Endothelial cell of hepatic sinusoid (primary cell): ENCODE measurements around the gene PCSK1.
"Not testable (repeated sequence)": the region's sequence is repeated elsewhere in the genome, so short reads cannot be mapped to it uniquely, and the experiment has no call there.

Experiments
- in situ Hi-C: cut with HindIII; loops from 2 replicates; pipeline ENCODE4 v1.10.0; 2017; ENCODE audit warnings: low sequenced_read_pairs

The PCSK1 gene

DNA sequence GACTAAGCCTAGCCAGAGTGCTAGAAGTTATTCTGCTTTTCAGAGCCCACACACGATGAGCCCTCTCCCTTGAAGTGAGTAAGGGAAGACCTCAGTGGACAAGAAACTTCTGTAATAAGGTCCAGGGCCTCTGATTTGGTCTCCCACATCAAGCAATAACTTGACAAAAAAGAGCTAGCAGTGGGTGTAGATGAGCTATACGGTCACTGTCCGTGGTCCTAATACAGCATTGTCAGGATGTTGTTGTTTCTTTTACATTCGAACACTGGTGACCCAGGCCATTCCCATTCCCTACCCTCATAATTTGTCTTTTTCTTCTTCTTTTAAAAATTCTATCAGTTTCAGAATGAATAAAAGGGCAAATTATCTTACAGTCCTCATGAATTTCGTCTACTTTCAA lies 5.2 kb downstream of the PCSK1 start:
- in situ Hi-C loops, result no loop called here

DNA sequence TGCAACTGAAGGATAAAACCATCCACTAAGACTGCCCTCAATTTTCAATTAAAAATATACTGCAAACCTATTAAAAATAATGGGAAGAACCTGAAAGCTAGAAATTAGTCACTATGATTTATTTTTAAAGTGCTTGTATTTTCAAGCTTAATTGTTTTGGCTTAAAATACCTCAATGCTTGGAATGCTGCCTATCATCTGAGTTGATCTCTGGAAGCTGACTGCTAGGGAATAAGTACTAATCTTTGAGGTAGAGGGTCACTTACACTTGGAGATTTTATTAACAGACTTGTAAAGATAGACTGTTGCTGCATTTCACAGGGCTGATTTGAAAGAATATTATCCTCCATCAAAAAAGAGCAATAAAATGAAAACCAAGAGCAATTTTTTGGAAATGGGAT lies 6.2 kb downstream of the PCSK1 start:
- in situ Hi-C loops, result no loop called here

DNA sequence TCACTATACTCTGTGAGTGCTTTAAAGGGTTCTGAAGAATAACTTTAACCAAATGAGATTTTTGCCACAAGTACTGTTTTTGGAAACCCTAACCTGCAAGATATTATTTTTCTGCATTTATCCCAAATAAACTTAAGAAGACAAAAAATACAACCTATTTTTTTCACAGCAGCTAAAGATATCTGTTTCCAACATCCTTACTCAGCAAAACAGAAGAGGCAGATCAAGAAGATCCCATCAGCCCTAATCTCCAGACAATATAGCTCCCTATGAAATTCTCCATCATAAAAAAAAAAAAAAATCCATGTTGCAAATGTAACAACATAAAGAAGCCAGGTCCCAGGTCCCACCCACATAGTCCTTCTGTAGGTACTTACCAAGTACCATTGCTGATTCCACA lies 7.6 kb downstream of the PCSK1 start:
- in situ Hi-C loops, result no loop called here

DNA sequence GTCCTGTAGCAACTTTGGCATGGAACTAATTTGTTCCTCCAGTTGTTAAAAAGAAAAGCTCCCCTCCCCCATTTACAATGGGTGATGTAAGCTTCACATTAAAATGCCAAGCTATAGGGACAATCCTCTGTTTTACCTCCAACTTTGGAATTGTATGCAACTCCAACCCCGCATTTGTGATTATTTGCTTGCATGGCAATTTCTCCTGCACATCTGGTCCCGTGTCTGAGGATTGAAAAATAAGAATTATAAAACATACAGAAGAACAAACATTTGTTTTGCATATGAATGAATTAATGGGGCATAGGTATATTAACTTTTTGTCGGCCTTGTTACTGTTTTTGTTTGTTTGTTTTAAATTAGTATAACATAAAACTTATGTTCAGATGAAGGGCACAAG lies 17.2 kb downstream of the PCSK1 start:
- in situ Hi-C loops, result no loop called here

DNA sequence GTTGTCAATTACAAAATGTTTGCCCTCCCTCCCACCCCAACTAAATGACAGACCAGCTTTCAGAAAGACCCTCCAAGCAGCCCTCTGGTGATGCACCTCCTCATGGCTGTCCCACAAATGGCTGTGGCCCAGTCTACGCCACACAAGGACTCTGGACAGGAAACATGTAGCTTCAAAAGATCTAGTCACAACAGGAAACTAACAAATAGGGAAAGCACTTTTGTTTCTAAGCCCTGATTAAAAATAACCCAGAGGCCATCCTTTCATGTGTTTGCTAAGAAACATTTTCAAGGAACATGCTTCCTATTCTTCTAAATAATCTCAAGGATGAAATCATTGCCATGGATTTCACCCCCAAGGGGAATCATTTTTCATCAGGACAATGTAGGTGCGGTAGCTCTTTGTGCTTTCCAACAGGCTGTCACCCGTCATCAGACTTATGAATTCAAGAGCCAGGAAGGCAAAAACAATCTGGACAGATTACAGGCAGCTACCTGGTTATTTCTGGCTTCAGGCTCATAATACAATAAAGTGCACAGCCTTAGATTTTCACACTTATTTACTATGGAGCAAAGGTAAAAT lies 20.1 kb downstream of the PCSK1 start:
- in situ Hi-C loops, result no loop called here

DNA sequence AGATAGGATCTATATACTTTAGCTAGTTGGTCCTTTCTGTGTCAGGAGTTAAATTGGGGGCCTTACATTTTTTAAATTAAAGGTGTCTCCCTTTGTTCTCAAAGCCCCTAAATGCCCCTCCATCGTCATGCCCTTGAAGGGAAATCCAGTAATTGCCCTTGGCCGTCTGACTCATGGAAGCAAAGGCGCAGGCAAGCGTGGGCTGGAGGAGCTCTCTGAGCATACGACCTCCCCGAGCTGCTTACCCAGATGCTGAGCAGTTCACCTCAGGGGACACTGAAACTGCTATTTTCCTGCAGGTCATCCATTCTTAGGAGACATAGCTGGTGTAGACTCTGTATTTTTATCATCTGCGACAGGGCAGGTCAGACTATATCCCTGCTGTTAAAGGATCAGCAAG lies 23.0 kb downstream of the PCSK1 start:
- in situ Hi-C loops, result no loop called here

DNA sequence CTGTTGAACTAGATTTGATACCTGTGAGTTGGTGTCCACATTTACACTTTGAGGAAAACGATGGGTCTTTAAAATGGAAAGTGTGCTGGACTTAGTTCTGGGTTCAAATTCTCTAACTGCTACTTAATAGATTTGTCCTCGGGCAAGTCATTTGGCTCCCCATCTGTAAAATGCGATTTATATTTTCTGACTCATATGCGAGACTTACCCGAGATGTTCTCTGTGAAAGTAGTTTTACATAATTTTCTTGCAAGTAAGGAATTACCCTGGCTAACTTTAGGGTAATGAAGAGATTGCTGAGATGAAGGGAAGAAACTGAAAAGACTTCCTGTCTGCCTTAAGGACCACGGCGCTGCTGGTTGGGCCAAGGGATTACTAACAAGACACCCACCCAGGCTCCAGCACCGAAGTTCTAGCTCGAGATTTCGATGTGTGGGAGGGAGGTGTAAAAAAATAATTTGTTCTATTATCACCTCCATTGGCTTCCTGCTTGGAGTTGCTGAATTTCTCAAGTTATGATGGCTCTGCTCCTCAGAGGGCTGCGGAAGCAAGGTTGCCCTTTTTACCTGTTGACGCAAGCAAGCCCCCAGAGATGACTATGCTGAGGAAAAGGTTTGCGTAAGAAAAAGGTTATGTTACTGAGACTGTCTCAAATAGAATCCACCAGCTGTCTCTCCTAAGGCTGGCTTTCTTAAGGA lies 24.1 kb downstream of the PCSK1 start:
- in situ Hi-C loops, result no loop called here

DNA sequence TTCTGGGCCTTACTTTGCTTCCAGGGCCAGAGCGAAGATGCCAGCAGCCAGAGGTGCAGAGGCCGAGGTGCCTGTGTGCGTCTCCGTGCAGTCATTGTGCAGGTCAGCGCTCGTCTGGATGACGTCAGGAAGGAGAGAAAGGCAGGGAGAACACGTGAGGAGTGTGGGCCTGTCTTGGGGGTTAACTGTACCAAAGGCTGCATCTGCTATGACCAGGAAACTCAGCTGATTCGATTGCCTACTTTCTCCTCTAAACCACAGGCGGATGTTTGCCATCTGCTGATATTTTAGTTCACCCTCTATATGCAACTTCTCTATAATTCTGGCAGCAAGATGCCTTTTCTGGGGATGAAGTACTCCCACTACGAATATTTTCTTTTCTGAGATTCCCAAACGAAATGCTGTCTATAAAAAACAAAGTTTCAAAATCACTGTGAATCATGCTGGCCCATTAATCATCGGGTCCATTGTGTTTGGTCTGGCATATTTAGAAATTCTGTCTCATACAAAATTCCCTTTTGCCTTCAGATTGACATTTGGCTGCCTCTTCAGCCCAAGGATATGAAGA lies 24.8 kb downstream of the PCSK1 start:
- in situ Hi-C loops, result no loop called here

DNA sequence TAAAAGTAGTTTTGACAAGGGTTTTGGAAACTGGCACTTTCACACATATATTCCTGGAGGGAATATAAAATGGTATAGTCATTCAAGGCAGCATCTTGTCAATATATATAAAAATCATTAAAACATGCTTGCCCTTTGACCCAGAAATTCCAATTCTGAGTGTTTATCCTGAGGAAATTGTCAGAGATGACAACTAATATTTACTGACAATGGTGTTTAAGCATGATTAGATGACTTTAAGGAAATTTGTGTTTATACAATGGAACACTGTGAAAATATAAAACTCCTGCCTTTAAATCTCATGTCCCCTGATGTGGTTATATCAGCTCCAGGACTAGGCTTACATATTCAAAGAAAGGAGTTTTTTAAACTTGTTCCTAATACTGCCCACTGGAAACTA lies 25.6 kb downstream of the PCSK1 start:
- in situ Hi-C loops, result no loop called here

DNA sequence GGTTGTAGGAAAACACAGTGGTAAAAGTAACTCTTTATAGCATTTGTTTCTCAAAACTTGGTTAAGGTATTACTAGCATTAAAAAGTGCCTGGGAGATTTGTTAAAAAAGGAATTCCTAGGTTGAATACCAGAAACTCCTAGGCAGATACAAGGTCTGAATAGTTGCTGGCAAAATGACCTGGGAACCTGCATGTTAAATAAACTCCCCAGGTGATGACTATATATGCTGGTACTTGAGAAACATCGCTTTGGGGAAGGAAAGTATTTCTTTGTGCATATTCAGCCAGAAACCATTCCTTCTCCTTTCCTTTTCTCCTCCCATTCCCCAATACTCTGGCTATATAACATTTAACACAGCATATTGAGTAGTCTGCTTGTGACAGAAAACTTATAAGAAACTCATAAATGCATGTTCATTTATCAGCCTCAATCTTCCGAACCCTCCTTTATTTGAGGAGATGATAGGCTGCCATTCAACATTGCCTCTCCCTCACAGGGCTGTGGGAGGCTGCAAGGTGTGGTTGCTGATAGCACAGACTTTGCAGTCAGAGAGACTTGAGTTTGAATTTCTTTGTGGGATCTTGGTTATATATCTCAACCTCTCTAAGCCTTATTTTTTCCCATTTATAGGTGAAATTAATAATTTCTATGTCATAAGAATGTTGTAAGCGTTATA lies 28.7 kb downstream of the PCSK1 start:
- in situ Hi-C loops, result no loop called here

DNA sequence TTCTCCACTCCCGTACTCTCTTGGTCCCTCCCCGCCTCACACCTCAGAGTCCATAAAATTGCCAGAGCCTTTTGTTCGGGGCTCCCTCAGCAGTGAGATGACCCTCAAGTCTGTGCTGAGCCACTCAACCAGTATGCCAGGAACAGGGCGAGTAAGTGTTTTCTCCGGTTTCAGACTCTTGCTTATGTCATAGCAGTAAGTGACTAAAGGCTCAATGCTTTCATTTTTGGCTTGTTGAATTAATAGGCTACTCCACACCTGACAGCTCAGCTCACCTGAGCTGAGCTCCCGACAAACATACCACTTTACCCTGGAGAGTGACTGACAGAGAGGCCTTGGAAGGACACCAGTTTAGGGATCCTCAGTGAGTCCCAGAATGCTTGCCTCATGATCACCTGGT lies 30.5 kb downstream of the PCSK1 start:
- in situ Hi-C loops, result no loop called here

DNA sequence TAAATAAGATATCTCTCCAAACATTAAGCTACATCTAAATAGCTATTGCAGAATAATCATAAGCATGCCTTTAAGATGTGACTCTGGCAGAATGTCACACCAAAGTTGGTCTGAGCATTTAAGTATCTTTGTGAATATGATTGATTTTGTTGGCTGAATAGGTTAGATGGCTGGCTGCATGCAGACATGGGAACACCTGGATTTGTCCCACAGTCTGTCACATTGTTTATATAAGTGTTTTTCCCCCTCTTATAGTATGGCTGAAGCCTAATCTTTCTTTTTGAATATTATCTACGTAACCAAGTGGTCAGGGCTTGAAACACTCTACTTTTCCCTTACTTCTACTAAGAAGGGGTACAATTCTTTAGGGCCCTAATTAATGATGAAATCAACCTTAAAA lies 36.2 kb downstream of the PCSK1 start:
- in situ Hi-C loops, result no loop called here

DNA sequence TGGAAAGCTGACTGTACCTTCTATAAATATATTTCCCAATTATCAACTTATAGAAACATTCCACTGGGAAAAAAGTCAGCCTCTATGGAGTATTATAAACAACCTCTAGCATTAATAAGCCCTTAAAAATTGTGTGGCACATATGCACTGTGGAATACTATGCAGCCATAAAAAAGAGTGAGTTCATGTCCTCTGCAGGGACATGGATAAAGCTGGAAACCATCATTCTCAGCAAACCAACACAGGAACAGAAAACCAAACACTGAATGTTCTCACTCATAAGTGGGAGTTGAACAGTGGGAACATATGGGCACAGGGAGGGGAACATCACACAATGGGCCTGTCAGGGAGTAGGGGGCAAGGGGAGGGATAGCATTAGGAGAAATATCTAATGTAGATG lies 37.8 kb downstream of the PCSK1 start:
- in situ Hi-C loops, result not testable (repeated sequence)

DNA sequence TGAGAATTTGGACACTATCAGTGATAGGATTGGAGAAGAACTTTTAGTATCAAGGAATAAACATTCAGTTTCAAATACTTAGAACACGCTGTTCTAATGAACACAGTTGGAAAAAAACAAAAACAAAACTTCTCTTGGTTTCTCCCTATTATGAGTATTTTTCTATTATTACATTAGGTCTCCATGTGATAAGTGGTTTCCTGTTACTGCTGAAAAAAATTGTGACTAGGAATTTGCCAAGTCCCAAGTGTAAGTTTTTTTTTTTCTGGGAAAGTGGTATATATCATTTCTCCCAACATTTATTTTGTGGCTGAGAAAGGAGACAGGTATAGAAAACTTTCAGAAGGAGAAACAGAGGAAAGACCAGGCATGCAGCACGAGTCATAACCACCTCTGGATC lies 41.1 kb downstream of the PCSK1 start:
- in situ Hi-C loops, result no loop called here

DNA sequence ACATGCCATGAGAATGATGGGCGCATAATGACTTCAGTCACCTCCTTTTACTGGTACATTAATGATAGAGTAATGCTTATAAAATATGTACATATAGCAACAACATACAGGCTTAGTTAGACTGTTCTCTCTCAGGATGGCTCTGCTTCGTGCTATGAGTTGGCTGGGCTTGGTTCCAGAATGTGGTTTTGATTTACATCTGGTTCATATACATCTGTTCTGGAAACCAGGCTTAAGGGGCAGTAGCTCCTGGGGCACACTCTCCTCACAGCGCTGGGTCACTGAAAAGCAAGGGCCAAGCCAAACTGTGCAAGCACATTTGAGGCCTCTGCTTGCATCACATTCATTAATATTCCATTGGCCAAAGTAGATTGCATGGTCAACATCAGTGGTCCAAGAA lies 44.9 kb downstream of the PCSK1 start:
- in situ Hi-C loops, result no loop called here

DNA sequence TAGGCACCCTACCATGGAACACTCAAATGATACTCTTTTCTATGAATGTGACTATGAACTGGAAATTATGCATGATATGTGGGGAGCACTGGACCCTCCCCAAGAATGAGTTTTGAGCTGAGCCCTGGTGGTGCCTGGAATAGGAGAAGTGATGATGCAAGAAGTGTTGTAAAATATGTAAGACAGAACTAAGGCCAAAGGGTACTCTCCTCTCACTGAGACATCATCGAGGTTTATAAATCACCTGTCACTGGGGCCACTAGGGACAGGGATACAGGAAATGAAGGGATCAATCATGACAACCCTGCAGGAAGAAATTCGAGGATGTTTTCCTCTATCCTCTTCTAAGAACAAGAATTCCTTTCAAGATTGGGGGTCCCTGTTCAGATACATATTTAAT lies 45.4 kb downstream of the PCSK1 start:
- in situ Hi-C loops, result no loop called here

DNA sequence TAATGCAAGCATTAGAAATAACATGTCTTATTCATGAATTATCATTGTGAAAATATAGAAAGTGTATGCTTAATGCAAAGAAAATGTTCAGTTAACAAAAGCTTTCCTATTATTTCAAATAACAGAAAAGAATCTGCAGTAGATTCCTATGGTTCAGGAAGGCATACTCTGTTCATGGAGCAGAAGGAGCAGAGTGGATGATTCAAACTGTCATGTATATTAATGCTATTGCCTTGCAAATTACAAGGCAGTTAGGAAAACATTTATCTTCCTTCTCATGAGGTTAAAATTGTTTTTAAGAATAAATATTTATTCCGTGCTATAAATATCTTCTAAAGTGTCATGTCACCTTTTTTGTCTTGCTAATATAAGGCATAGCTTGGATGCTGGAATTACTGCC lies 47.5 kb downstream of the PCSK1 start:
- in situ Hi-C loops, result no loop called here

DNA sequence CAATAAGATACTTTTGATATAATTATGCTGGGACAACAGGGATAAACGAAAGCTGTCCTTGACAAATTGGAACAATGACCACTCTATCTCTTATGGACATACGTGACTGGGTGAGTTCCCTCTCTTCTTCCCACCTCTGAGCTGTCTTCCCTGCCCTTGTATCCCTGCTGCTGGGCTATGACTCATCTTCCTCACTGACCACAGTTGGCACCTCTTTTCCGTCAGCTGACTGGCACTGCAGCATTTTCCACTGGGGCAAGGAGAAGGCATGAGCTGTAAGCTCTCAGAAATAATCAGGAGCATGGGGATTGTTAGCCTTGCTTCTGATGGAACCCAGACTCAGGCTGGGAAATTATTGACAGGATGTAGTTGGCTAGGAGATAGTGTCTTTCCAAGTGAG lies 48.7 kb downstream of the PCSK1 start:
- in situ Hi-C loops, result no loop called here

DNA sequence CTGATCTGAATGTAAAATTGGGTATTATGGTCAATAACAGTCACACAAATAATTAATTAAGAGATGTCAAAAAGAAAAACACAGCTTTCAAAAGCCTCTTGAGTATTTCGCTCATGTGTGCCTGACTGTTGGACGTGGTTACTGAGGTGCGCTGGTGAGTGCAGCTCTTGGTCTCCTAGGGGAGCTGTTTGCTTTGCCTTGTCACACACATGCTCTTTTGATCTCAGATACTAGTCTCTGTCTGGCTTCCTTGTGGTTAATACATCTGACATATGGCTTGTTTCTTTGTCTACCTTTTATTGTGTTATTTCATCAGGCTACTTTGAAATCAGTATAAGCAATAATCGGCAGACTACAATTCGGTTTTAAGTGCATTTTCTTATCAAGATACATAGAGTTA lies 51.5 kb downstream of the PCSK1 start:
- in situ Hi-C loops, result no loop called here

DNA sequence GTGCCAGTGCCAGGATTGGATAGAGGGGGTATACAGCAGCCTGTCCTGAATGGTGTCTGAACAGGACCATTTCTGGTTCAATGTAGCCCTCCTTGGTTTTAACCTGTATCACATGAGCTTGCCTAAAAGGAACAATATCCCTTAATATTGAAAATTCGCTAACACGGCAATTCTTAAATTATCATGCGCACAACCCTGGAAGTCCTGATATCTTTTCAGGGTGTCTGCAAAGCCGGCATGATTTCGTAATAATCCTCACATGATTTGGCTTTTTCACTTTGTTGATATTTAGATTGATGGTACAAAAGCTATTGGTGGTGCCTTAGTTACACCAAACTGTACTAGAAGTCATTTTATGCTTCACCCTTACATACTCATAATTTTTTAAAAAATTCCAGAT lies 53.2 kb downstream of the PCSK1 start:
- in situ Hi-C loops, result no loop called here

DNA sequence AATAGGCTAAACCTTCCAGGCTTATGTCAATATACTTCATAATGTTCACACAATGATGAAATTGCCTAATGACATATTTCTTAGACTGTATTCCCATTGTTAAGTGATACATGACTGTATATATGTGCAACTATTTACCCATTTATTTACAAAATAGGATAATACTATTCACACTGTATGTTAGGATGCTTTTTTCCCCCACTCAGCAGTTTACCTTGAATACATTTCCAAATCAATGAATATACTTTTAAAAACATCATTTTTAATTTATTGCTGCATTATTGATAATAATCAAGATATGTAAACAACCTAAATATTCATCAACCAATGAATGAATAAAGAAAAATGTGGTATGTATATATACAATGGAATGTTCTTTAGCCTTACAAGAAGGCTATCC lies 55.5 kb downstream of the PCSK1 start:
- in situ Hi-C loops, result no loop called here

DNA sequence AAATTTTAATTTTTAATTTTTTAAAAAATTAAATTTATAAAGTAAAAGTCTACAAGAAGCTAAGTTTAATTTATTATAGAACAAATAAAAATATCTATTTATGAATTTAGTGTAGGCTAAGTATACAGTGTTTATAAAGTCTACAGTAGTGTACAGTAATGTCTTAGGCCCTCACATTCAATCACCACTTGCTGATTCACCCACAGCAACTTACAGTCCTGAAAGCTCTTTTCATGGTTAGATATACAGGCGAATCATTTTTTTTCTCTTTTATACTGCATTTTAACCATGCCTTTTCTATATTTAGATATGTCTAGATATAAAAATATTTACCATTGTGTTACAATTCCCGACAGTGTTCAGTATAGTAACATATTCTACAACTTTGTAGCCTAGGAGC lies 55.9 kb downstream of the PCSK1 start:
- in situ Hi-C loops, result no loop called here
